IMR-90 (cell line): Measurements from ENCODE around the gene CPNE6. TPM values are rescaled to one million over a fixed set of nuclear protein-coding genes. Genes with fewer than 3 reads are reported as not detected.

ENCODE experiments used
- ATAC-seq: fragments of 200-7000 bp; cut with Tn5 transposase; 2 replicates; pipeline ENCODE4 v1.9.1; 2020; ENCODE audit warnings: low read depth, mild to moderate bottlenecking, moderate library complexity
- BruUV-seq: library from RNA; stranded (reverse); fragments of 400-500 nt; replicated peaks from 2 replicates; lab custom pipeline; 2021; lab: Mats Ljungman, UMichigan
- CTCF ChIA-PET: fragments of 300-600 bp; formaldehyde crosslinking; extraction: SDS; loops from one replicate; lab custom pipeline; 2021; ENCODE audit warnings: antibody characterized with exemption; lab: Yijun Ruan, JAX
- POLR2A ChIA-PET: fragments of 300-600 bp; sonication (Branson Sonifier 250); formaldehyde crosslinking; loops from one replicate; lab custom pipeline; 2022; ENCODE audit warnings: antibody characterized with exemption; ENCODE audit not compliant: unreplicated experiment; lab: Charles Lee
- DNase-seq: peaks from one replicate; pipeline ENCODE4 v3.0.0; 2013
- H2AFZ ChIP-seq: replicated peaks from 2 replicates; pipeline ENCODE3; 2013; ENCODE audit warnings: low read length, mild to moderate bottlenecking; ENCODE audit not compliant: poor library complexity
- H2AK5ac ChIP-seq: 2 replicates; pipeline ENCODE4 v1.6.1; 2013; ENCODE audit warnings: low read depth, low read length, inconsistent platforms
- H2AK9ac ChIP-seq: replicated peaks from 2 replicates; pipeline ENCODE3; 2013; ENCODE audit warnings: mild to moderate bottlenecking, low read depth, low read length, moderate library complexity; ENCODE audit not compliant: poor library complexity
- H2BK120ac ChIP-seq: 2 replicates; pipeline ENCODE4 v1.6.1; 2013; ENCODE audit warnings: low read depth, low read length, inconsistent platforms
- H2BK15ac ChIP-seq: 3 replicates; pipeline ENCODE4 v1.6.1; 2013; ENCODE audit warnings: low read depth, low read length, inconsistent platforms
- H2BK20ac ChIP-seq: 2 replicates; pipeline ENCODE4 v1.6.1; 2013; ENCODE audit warnings: low read depth, mild to moderate bottlenecking, inconsistent platforms, low read length, moderate library complexity
- H2BK5ac ChIP-seq: 2 replicates; pipeline ENCODE4 v1.6.1; 2013; ENCODE audit warnings: mild to moderate bottlenecking, low read depth, low read length, inconsistent platforms; ENCODE audit not compliant: poor library complexity, severe bottlenecking
- H3K14ac ChIP-seq: replicated peaks from 2 replicates; pipeline ENCODE4 v1.6.1; 2013; ENCODE audit warnings: low read depth, low read length, inconsistent platforms
- H3K18ac ChIP-seq: 2 replicates; pipeline ENCODE4 v1.6.1; 2013; ENCODE audit warnings: low read depth, low read length, control low read depth
- H3K23ac ChIP-seq: 2 replicates; pipeline ENCODE4 v1.6.1; 2013; ENCODE audit warnings: low read depth, low read length, inconsistent platforms
- H3K27ac ChIP-seq: 2 replicates; pipeline ENCODE4 v1.5.1; 2013; ENCODE audit warnings: mild to moderate bottlenecking, control low read depth, low read length; ENCODE audit not compliant: insufficient read depth
- H3K27me3 ChIP-seq: 2 replicates; pipeline ENCODE4 v1.6.1; 2013; ENCODE audit warnings: low read length; ENCODE audit not compliant: control insufficient read depth, insufficient read depth
- H3K36me3 ChIP-seq: 2 replicates; pipeline ENCODE4 v1.6.1; 2013; ENCODE audit warnings: low read length, mixed read lengths; ENCODE audit not compliant: control insufficient read depth, insufficient read depth
- H3K4ac ChIP-seq: 2 replicates; pipeline ENCODE4 v1.6.1; 2013; ENCODE audit warnings: low read depth, low read length, inconsistent platforms
- H3K4me1 ChIP-seq: 2 replicates; pipeline ENCODE4 v1.6.1; 2013; ENCODE audit warnings: low read length, mixed read lengths; ENCODE audit not compliant: control insufficient read depth, insufficient read depth
- H3K4me2 ChIP-seq: 2 replicates; pipeline ENCODE4 v1.6.1; 2013; ENCODE audit warnings: low read depth, mild to moderate bottlenecking, control low read depth, low read length, moderate library complexity
- H3K4me3 ChIP-seq: 2 replicates; pipeline ENCODE4 v1.5.1; 2013; ENCODE audit warnings: low read depth, mild to moderate bottlenecking, control low read depth, low read length, moderate library complexity; ENCODE audit not compliant: insufficient read depth
- H3K56ac ChIP-seq: 2 replicates; pipeline ENCODE4 v1.6.1; 2013; ENCODE audit warnings: low read length, inconsistent platforms; ENCODE audit not compliant: insufficient read depth; ENCODE audit errors: extremely low read depth
- H3K79me1 ChIP-seq, 2 experiments: 2 replicates each; pipeline ENCODE4 v1.6.1; 2013; ENCODE audit warnings: low read length in 2 of 2, inconsistent platforms in 1 of 2, low read depth in 1 of 2
- H3K9ac ChIP-seq: 2 replicates; pipeline ENCODE4 v1.6.1; 2013; ENCODE audit warnings: low read depth, low read length, control low read depth
- H3K9me1 ChIP-seq: 2 replicates; pipeline ENCODE4 v1.6.1; 2013; ENCODE audit warnings: low read length, inconsistent platforms; ENCODE audit not compliant: insufficient read depth
- H3K9me3 ChIP-seq: 2 replicates; pipeline ENCODE4 v1.6.1; 2013; ENCODE audit warnings: low read length; ENCODE audit not compliant: control insufficient read depth, insufficient read depth
- H4K20me1 ChIP-seq: 2 replicates; pipeline ENCODE4 v1.6.1; 2013; ENCODE audit warnings: low read length, inconsistent platforms; ENCODE audit not compliant: insufficient read depth
- H4K5ac ChIP-seq: 2 replicates; pipeline ENCODE4 v1.6.1; 2013; ENCODE audit warnings: mild to moderate bottlenecking, low read depth, low read length, control low read depth
- H4K8ac ChIP-seq, 2 experiments: 2 replicates each; pipeline ENCODE4 v1.6.1; 2013; ENCODE audit warnings: low read depth in 2 of 2, low read length in 2 of 2, control low read depth in 1 of 2, inconsistent platforms in 1 of 2
- H4K91ac ChIP-seq: 2 replicates; pipeline ENCODE4 v1.6.1; 2013; ENCODE audit warnings: low read depth, low read length, inconsistent platforms; ENCODE audit not compliant: insufficient read depth
- POLR2A ChIP-seq: IDR thresholded peaks from 2 replicates; pipeline ENCODE4 v1.6.1; 2012; ENCODE audit warnings: mild to moderate bottlenecking, low read depth, low read length
- SMC3 ChIP-seq: fragments of 150-350 bp; IDR thresholded peaks from 2 replicates; pipeline ENCODE4 v1.6.1; 2016; ENCODE audit warnings: low read depth, mild to moderate bottlenecking, antibody characterized with exemption, low read length, moderate library complexity
- USF2 ChIP-seq: fragments of 150-350 bp; IDR thresholded peaks from 2 replicates; pipeline ENCODE4 v1.6.1; 2017; ENCODE audit warnings: mild to moderate bottlenecking, antibody characterized with exemption, low read length, low read depth
- WGBS, 2 experiments: methylation state at CpG; one replicate each; pipeline versions ENCODE4 v1.1.5 to v1.1.7; 2013; ENCODE audit warnings: missing lambda C conversion rate in 2 of 2; ENCODE audit not compliant: insufficient read length in 1 of 2; ENCODE audit errors: extremely low coverage in 2 of 2; 5-methylcytosine and 5-hydroxymethylcytosine counted together
- dilution Hi-C: fragments of 300-500 bp; cut with HindIII; formaldehyde crosslinking; loops from one replicate; pipeline ENCODE4 v1.14.3; 2018; ENCODE audit warnings: low sequenced_read_pairs; ENCODE audit not compliant: unreplicated experiment
- in situ Hi-C: fragments of 300-500 bp; cut with MboI; formaldehyde crosslinking; loops from 3 replicates; pipeline ENCODE4 v1.14.3; 2019; ENCODE audit warnings: low sequenced_read_pairs, inconsistent platforms, mixed read lengths
- intact Hi-C: fragments of 100-400 bp; cut with micrococcal nuclease; formaldehyde crosslinking; loops from 2 replicates; pipeline ENCODE4 v1.10.0; 2022
- polyA plus RNA-seq, 3 experiments: library from polyadenylated mRNA; depleted of rRNA; stranded (reverse); fragments of >200 nt; gene quantifications; 2 replicates each; pipeline ENCODE4 v1.2.3, GENCODE V29; 2012; ENCODE audit warnings: low replicate concordance in 1 of 3
- total RNA-seq: library from RNA; depleted of rRNA; stranded (reverse); fragments of >200 nt; gene quantifications from 2 replicates; pipeline ENCODE4 v1.2.3, GENCODE V29; 2012

The CPNE6 gene
- total and polyA plus RNA-seq, 2 of the 4 experiments (the other 2 are of a cell fraction) = not detected

- Histone ChIP-seq H4K91ac (no peak overlapping the region), H2BK120ac (no peak overlapping the region), H3K4ac (no peak overlapping the region; the same call in 1 of the 2 replicates), H4K20me1 (peaks cover 3% of the 10 kb centered on the region; the same call in 1 of the 2 replicates), H3K27me3 (peaks cover 37% of the 10 kb centered on the region), H3K23ac (no peak overlapping the region), H3K4me2 (peak overlapping the region; percentile 87), H2AK9ac (no peak overlapping the region), H3K79me1 (no peaks in the 10 kb centered on the region), H2BK5ac (no peak overlapping the region), H2AK5ac (no peak overlapping the region), H3K56ac (no peak overlapping the region), H3K18ac (no peak overlapping the region), H3K9me3 (no peaks in the 10 kb centered on the region), H2BK15ac (no peak overlapping the region), H4K5ac (no peak overlapping the region), H4K8ac (no peak overlapping the region), H2BK20ac (no peak overlapping the region), H2AFZ (peak overlapping the region; percentile 94), H3K14ac (no peak overlapping the region), H3K9ac (peak overlapping the region; percentile 32; the same call in 1 of the 2 replicates), H3K36me3 (no peaks in the 10 kb centered on the region), H3K4me1 (peaks cover 5% of the 10 kb centered on the region; the same call in 1 of the 2 replicates), H3K9me1 (0 out of 2 replicates have a peak, but pooled peaks cover 3% of the 10 kb centered on the region), H3K27ac (no peak overlapping the region), H3K4me3 (peak overlapping the region; percentile 52)
- in situ Hi-C loops = no loop called here
- CTCF ChIA-PET = interaction anchor here (1.5 kb wide), 1 partner anchor 58 kb away, joined by 4 read pairs; no protein-coding TSS in a partner anchor
- BruUV-seq = no TSS peak
- POLR2A ChIA-PET = no interaction called here
- intact Hi-C loops = no loop called here
- ATAC-seq (no peak; the same call in 1 of the 2 replicates), DNase-seq (no peak)
- WGBS, 2 experiments = 14% methylated on average over 9 of the region's 20 CpGs; no CpG with 5 or more reads in 1 of the 2 experiments
- TF ChIP-seq USF2 = no peak
- TF ChIP-seq POLR2A = no peak
- no peak for TF ChIP-seq SMC3
- dilution Hi-C loops = no loop called here
Observed at GRCh38 chr14:24051176-24051788, 20.1 kb upstream of the CPNE6 start.
